G401 (cell line): Measurements from ENCODE around the gene GLOD4. TPM values are rescaled to one million over a fixed set of nuclear protein-coding genes. Genes with fewer than 3 reads are reported as not detected.
"Not testable (repeated sequence)": the region's sequence is repeated elsewhere in the genome, so short reads cannot be mapped to it uniquely, and the experiment has no call there.

Experiments used
- DNase-seq: peaks from one replicate; pipeline ENCODE4 v3.0.0-alpha.2; 2015; ENCODE audit warnings: low spot score
- in situ Hi-C: cut with HindIII; loops from 2 replicates; pipeline ENCODE4 v1.10.0; 2016; ENCODE audit warnings: low sequenced_read_pairs, mixed read lengths
- total RNA-seq: library from RNA; depleted of rRNA; stranded (reverse); fragments of >200 nt; shearing (Covaris generic); gene quantifications from 2 replicates; pipeline ENCODE4 v1.2.3, GENCODE V29; 2014

GLOD4 gene
- total RNA-seq, 1 experiment from 2014 or later = 182 TPM

DNA sequence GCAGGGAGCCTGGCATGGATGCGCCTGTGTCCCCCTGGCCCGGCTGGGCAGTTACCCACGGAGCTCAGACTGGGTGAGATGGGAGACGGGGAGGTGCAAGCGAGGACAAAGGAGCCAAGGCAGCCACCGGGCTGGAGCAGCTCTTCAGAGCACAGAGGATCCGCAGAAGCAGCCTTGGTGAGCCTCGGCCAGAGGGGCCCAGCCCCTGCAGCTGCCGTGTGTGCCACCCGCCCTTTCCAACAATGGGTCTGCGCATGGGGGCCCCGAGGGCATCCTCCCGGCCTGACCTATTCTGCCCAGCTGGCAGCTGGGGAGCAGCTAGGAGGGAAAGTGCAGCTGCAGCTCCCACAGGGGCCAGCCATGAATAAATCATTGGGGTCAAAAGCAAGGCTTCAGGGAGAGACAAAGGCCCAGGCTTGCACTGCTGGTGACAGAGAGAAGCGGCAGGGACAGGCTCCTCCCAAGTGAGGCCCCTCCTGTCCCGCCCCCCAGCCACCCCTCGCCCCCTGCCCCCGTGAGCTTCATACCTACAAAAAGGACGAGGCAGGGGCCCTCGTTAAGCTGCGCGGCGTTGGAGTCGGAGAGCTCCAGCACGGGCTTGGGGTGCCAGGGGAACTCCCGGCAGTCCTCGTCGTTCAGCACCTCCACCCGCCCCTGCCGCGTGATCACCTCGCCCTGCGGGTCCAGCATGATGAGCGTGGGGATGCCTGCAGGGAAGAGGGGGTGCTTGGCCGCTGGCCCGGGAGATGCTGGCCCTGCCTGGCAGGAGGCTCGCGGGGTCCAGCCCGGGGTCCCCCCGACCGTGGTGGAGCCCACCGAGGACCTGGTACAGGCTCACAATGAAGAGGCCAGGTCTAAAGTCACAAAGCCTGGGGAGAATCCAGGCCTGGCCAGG lies 22.7 kb upstream of the GLOD4 start:
- in situ Hi-C loops = no loop called here
- DNase-seq = no peak

DNA sequence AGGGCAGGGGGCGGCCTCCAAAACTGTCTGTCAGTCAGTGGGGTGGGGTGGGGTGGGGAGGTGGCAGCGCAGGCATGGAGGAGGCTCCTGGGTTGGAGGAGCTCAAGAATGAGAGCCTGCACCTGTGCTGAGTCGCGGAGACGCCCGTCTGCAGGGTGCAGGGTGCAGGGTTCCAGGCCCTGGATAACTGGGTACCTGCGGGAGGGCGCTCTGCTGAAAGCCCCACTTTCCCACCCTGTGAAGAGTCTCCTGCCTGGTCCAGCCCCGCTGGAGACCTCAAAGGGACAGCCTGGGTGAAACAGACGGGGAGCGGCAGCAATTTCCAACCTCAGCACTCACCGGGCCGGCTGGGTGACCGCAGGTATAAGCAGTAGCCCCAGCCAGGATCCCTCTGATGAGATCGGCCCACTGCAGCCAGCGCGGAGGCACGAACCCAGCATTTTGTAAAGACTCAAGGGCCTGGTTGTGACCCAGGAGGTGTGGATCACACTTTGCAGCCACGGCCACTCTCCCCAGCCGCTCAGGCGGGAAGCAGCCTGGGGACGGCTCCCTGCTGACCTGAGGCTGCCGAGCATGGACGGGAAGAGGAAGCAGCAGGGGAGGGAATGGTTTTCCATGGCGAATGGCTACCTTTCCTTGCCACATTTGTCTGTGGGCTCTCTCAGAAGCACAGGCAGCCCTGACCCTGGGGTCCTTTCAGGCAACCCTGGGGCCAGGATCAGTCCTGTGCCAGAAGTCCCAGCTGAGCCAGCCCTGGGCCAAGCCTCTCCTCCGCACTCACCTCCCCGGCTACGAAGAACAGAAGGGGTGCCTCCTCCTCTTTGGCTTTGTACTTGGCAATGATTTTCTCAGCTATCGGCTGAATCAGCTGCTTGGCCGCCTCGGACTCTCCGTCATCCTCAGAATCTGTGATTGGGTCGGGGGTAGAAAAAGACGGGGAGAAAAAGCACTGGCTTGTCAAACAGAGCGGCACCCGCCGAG lies 21.1 kb upstream of the GLOD4 start:
- in situ Hi-C loops = no loop called here
- peak; percentile 37 for DNase-seq

DNA sequence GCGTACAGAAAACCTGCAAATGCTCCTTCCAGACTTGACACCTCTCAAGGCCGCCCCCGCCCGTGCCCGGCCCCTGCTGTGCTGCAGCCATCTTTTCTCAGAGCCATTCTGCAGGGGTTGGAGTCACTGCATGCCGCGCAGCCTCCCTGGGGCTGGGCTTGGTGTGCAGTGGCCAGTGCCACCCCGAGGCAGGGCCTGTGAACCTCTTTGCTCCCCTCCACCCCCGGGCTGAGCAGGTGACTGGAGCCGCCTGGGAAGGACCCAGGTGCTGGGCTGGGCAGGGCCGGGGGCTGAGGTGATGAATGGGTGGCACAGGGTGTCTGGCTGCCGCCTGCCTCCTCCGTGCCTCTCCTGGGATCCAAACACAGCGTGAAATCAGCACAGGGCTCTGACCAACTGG lies 20.4 kb upstream of the GLOD4 start:
- DNase-seq = no peak
- in situ Hi-C loops = no loop called here

DNA sequence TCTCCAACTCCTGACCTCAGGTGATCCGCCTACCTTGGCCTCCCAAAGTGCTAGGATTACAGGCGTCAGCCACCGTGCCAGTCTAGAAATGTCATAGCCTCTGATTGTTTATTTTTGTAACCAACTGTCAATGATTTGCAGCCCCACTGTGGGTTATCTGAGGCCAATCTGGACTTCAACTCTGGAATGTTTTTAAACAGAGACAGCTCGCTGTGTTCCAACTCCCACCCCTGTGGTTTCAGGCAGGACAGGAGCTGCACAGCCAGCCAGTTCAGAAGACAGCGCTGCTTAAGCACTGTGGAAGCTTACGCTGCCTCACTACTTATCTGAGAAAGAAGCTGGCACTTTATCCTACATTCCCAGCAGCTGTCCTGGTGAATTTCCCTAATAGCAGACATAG lies 19.6 kb upstream of the GLOD4 start:
- no peak for DNase-seq
- in situ Hi-C loops = no loop called here

DNA sequence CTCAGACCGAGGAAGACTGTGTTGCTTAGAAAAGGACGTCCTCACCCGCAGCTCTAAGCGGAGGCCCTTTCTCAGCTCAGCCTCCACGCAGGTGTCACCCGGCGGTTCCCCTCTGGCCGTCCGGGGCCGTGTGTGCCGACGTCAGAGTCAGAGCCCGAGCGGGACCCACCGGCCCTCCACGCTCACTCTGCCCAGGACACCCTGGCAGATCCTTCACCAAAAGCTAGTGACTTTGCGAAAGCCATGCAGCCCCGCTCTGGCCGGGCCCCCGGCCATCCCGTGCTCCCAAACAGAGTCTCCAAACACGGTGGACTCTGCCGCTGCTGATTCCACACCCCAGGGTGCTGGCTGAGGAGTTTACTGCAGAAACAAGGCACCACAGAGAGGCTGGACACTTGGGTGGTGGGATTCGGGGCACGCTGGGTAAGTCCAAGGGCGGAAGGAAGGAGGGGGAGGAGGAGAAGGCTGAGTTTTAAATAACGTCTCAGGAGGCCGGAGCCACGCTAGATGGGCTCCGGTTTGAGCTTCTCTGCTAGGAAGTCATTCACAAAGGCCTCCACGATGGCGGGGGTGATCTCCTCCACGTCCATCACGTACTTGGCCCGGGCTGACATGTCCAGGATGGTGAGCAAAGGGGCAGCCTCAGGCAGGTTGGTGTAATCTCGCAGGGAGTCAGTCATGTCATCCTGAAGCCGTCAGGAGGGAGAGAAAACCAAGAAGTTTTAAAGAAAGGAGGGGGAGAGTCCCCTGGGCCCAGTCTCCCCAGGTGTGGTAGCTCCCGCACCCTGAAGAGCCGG lies 18.6 kb upstream of the GLOD4 start:
- no peak for DNase-seq

DNA sequence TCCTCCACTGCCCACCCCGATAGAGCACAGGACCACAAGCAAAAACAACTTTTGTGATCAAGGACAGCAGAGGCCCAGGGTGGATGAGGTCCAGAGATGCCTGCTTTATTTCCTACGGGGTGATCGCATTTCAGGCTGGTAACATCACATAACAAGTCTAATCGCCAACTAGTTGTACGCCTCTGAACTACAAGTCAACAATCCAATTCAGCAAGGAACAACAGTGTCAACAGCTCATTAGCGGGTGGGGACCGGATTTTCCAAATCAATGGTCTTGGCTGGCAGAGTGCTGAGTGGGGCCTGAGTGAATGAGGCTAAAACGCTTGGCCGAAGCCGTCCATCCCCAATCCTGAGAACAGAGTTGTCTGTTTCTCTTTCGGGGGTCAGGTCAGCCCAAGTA lies 17.2 kb upstream of the GLOD4 start:
- in situ Hi-C loops = no loop called here
- no peak for DNase-seq

More for the DNA sequence above, 18.6 kb upstream of the GLOD4 start:
- in situ Hi-C loops = no loop called here

DNA sequence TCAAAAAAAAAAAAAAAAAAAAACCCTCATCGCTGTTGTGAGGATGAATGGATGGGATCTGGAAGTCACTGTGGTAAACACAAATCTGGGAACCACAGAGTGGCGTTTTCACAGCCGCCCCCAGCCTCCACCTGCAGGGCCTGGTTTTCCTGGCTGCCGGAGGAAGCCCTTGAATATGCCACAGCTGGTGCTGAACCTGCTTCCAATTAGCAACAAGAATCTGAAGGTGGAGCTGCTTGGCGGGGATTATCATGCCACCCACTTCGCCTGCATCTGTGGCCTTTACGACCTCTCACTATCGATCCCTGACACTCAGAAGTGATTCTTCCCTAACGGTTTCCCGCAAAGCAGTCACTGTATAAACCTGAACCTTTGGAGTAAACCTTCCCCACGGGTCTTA lies 16.2 kb upstream of the GLOD4 start:
- no peak for DNase-seq
- in situ Hi-C loops = no loop called here

DNA sequence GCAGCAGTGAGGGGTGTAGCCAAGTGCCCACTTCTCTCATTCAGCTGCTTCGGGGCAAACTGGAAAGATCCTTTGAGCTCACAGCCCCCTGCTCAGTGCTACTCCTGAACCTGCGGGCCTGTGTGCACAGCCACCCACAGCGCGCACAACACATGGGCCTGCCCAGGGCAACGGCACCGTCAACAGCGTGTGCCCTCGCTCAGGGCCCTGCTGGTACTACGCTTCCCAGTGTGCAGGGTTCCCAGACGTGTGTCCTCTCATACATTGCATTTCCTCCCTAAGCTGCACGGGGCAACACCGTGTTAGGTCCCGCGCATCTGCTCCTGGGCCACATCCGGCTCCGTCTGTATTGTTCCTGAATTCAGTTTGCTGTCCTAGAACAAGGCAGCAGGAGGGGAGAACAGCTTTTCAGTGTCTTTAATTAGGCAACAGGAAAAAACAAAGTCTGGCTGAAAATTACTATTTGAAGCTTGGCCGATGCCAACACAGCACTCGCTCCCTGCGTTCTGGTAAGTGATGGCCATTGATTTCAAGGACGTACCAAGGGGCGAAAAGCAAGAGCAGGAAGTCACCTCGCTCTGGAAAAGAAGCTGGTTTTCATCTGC lies 15.3 kb upstream of the GLOD4 start:
- in situ Hi-C loops = no loop called here
- DNase-seq = no peak

DNA sequence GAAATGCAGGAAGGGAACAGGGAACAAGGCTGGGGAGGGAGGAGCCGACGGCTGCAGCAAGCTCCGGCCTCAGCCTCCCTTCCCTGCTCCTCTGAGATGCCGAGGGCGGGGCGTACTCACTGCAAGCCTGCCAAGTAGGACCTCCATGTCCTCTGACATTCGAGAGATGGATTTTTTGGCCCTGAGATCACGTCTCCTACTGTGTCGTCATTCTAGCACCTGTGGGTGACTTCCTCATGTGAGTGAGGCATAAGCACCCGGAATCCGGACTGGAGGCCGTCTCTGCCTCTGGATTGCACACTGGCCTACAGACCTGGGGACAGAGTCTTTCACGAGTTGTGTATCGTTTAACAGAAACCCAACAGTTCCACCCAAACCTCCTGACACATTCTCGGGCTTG lies 14.5 kb upstream of the GLOD4 start:
- DNase-seq = no peak
- in situ Hi-C loops = no loop called here

DNA sequence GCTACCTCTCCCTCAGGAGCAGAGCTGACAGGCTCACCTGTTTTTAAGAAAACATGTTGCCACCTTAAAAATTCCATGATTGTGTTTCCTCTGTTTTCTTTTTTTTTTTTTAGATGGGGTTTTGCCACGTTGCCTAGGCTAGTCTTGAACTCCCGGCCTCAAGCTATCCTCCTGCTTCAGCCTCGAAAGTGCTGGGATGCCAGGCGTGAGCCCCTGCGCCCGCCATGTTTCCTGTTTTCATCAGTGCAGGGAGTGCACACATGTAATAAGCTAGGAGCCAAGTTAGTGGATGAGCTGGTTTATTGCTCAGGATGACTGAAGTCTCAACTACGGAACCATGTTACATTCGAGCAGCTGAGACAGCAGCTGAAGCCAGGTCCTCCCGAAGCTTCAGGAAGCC lies 13.6 kb upstream of the GLOD4 start:
- DNase-seq = no peak
- in situ Hi-C loops = no loop called here

DNA sequence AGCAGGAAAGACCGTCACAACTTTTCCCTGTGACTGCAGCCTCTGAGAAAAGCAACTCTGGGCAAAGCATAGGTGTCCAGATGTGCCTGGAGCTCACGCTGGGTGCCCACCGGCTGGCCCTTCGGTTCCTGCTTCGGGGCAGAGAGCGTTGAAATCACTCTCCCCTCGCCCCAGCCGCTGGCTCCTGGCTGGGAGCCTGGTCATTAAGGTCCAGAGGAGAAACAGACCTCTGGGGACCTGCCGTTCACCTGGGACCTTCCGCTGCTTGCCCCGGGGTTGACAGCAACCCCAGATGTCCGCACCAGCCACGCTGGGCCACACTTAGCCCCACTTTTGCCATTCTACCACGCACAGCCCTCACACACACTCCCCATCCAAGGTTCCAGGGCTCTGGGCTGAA lies 13.2 kb upstream of the GLOD4 start:
- in situ Hi-C loops = no loop called here

DNA sequence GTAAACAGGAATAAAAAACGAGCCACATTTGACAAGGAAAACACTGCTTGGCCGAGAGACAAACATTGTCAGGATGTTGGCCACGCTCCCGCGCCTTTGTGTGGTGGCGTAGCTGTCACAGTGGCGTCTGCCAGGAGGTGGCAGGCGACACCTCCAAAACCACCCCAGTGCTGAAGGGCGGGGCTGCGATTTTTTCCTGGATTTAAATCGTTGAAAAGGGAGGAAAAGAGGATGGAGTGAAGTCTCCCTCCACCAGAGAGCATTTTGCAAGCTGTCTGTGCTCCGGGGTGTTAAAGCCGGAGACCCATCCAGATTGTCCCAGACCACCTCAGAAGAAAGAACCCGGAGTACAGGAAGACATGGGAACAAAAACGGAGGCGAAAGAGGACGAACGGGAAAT lies 12.8 kb upstream of the GLOD4 start:
- in situ Hi-C loops = no loop called here
- peak; percentile 95 for DNase-seq

More for the DNA sequence above, 13.2 kb upstream of the GLOD4 start:
- no peak for DNase-seq

DNA sequence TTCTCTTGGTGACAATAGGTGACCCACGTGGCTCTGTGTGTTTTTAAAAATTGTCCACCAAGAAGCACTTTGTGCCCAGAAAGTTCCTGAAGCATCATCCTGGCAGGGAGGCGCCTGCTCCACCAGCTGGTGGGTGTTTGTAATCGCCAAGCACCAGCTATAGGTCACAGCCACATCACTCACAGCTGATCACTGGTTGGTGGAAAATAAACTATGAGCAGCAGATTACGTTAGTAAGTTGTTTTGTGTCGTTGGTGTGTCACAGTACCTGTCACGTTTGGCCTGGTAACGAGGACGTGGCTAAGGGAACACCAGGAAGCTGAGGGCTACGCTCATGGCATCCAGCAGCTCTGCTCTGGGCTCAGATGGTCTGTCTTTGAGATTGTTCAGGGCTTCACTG lies 10.2 kb upstream of the GLOD4 start:
- in situ Hi-C loops = no loop called here
- no peak for DNase-seq

DNA sequence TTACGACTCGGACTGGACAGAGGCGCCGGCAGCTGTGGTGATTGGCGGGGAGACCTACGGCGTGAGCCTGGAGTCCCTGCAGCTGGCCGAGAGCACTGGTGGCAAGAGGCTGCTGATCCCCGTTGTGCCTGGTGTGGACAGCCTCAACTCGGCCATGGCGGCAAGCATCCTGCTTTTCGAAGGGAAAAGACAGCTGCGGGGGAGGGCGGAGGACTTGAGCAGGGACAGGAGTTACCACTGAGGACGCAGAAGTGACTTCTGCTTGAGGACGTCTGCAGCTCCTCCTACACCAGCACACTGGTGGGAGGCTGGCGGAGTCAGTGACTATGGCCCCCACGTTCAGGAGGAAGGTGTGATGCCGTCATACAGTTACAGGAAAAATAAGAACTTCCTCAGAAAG lies 9.7 kb upstream of the GLOD4 start:
- in situ Hi-C loops = no loop called here
- no peak for DNase-seq

DNA sequence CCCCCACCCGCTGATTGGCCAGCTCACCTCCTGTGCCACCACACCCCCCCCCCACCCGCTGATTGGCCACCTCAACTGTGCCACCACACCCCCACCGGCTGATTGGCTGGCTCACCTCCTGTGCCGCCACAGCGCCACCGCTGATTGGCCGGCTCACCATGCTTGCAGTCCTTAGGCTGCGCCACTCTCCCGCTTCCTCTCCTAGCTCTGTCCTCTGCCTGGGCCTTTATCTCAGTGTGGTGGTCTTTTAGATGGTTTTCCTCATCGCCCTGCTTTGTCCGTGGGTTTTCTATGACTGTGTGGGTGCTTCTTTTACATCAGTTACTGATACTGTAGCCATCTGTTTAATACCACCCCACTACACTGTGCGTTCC lies 8.8 kb upstream of the GLOD4 start:
- DNase-seq, in situ Hi-C loops: not testable (repeated sequence)

DNA sequence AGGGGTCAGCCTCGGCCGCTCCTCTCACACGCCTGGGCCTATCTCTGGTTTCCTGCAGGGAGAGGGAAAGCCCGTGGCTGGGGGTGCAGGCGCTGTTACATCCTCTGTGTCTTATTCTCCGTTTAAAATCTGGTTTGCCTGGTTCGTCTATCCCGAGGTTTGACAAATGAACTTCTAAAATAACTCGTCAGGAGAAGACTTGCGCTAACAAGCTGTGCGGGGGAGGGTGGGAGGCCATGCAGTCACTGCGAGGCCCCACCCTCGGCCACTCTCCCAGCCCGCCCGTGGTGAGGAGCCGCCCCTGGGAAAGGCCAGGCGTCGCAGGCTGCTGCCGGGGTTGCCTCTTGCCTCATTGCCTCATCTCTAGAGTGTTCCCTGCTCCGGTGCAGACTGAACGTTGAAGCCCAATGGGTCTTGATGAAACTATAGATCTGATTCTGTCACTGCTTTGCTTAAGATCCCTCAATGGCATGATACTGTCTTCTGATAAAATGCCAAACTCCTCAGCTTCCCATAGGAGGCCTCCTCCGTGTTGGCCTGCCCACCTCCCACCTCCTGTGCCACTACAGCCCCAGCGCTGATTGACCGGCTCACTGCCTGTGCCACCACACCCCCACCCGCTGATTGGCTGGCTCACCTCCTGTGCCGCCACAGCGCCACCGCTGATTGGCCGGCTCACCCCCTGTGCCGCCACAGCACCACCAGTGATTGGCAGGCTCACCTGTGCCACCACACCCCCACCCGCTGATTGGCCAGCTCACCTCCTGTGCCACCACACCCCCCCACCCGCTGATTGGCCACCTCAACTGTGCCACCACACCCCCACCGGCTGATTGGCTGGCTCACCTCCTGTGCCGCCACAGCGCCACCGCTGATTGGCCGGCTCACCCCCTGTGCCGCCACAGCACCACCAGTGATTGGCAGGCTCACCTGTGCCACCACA lies 8.1 kb upstream of the GLOD4 start:
- in situ Hi-C loops, DNase-seq: not testable (repeated sequence)

DNA sequence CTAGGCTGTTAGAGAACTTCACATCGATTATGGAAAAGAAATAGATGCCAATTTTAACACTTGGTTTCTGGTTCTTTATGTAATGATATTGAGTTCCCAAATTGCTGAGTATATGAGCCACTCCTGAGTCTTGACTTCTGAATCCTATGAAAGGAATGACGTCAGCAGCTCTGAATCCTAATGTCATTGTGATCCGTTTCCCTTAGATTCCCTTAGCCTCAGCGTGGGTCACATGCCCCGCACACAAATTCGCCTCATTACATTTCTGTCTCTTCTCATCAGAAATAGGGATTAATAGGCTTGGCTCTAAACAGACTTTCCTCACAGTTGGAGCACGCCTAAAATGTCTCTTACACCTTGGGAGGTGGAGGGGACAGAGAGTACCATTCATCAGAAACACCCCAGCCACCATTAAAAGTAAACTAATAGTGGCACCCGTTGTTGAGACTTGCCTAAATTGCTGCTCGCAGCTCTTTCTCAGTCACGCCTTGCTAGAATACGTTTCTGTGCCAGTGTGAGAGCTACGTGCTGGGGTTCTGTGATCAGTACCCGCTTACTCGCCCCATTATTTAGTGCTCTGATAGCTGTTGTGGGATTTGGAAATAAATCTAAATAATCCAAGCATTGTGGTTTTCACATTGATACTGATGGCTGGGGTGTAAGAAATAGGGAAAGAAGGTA lies 7.2 kb upstream of the GLOD4 start:
- in situ Hi-C loops = no loop called here

More for the DNA sequence above, 7.2 kb upstream of the GLOD4 start:
- DNase-seq = no peak
